Panc1 (cell line): Measurements from ENCODE around the gene CLECL1. TPM values are rescaled to one million over a fixed set of nuclear protein-coding genes. Genes with fewer than 3 reads are reported as not detected.

Experiments
- ATAC-seq: fragments of 200-7000 bp; cut with Tn5 transposase; 2 replicates; pipeline ENCODE4 v1.9.1; 2020; ENCODE audit warnings: mild to moderate bottlenecking, moderate library complexity
- BruUV-seq: library from RNA; stranded (reverse); fragments of 400-500 nt; replicated peaks from 2 replicates; lab custom pipeline; 2021; lab: Mats Ljungman, UMichigan
- CTCF ChIA-PET: fragments of 300-600 bp; sonication (Branson Sonifier 250); formaldehyde crosslinking; loops from one replicate; lab custom pipeline; 2022; ENCODE audit warnings: antibody characterized with exemption; lab: Charles Lee
- POLR2A ChIA-PET: fragments of 300-600 bp; sonication (Branson Sonifier 250); formaldehyde crosslinking; loops from one replicate; lab custom pipeline; 2022; ENCODE audit warnings: antibody characterized with exemption; lab: Charles Lee
- DNase-seq: peaks from one replicate; pipeline ENCODE4 v3.0.0-alpha.2; 2010; ENCODE audit warnings: low read depth, low spot score
- H3K27ac ChIP-seq: 2 replicates; pipeline ENCODE4 v1.5.1; 2011; ENCODE audit warnings: mild to moderate bottlenecking, low read length, inconsistent platforms
- H3K27me3 ChIP-seq: fragments of 200-500 bp; sonication (Bioruptor generic); 2 replicates; pipeline ENCODE4 v1.6.0; 2014; ENCODE audit warnings: low read length, inconsistent platforms; ENCODE audit not compliant: control insufficient read depth, insufficient read depth
- H3K36me3 ChIP-seq: fragments of 200-500 bp; sonication (Bioruptor generic); 2 replicates; pipeline ENCODE4 v1.5.1; 2014; ENCODE audit warnings: inconsistent platforms, mild to moderate bottlenecking, low read length, moderate library complexity; ENCODE audit not compliant: control insufficient read depth, insufficient read depth
- H3K4me1 ChIP-seq: 2 replicates; pipeline ENCODE4 v1.5.1; 2011; ENCODE audit warnings: inconsistent platforms, mild to moderate bottlenecking, low read length, moderate library complexity; ENCODE audit not compliant: control insufficient read depth, insufficient read depth
- H3K4me3 ChIP-seq, 2 experiments: 2 replicates each; pipeline ENCODE4 v1.5.1; 2011 to 2012; ENCODE audit warnings: low read depth in 2 of 2, low read length in 2 of 2, mild to moderate bottlenecking in 2 of 2, inconsistent platforms in 1 of 2, moderate library complexity in 1 of 2
- H3K9me3 ChIP-seq: fragments of 200-500 bp; sonication (Bioruptor generic); 2 replicates; pipeline ENCODE4 v1.5.1; 2014; ENCODE audit warnings: low read depth, mild to moderate bottlenecking, inconsistent platforms, low read length, moderate library complexity; ENCODE audit not compliant: control insufficient read depth, insufficient read depth
- POLR2AphosphoS5 ChIP-seq: IDR thresholded peaks from 2 replicates; pipeline ENCODE4 v1.6.1; 2012; ENCODE audit warnings: mild to moderate bottlenecking, low read depth, low read length, moderate library complexity
- SIN3A ChIP-seq: IDR thresholded peaks from 2 replicates; pipeline ENCODE4 v1.6.1; 2012; ENCODE audit warnings: low read depth, mild to moderate bottlenecking, low read length, moderate library complexity, borderline replicate concordance; ENCODE audit not compliant: insufficient read depth
- TCF7L2 ChIP-seq: IDR thresholded peaks from 2 replicates; pipeline ENCODE4 v1.6.1; 2011; ENCODE audit warnings: mild to moderate bottlenecking, low read depth, low read length, inconsistent platforms
- in situ Hi-C: cut with HindIII; loops from 2 replicates; pipeline ENCODE4 v1.10.0; 2016; ENCODE audit warnings: low sequenced_read_pairs, low pct_unique_long_range_greater_than_20kb
- intact Hi-C: fragments of 100-400 bp; cut with micrococcal nuclease; formaldehyde crosslinking; loops from one replicate; pipeline ENCODE4 v1.10.0; 2022; ENCODE audit not compliant: unreplicated experiment
- total RNA-seq: library from RNA; stranded (reverse); gene quantifications from one replicate; pipeline ENCODE4 v1.2.1, GENCODE V29; 2021; ENCODE audit not compliant: unreplicated experiment
- TF ChIP-seq, protein P1 (sequence below), 2 experiments: IDR thresholded peaks; 2 replicates each; pipeline ENCODE4 v1.6.1; 2011 to 2012; ENCODE audit warnings: low read depth in 2 of 2, control low read depth in 1 of 2, low read length in 1 of 2, mild to moderate bottlenecking in 1 of 2, moderate library complexity in 1 of 2; ENCODE audit not compliant: insufficient read depth in 1 of 2
- TF ChIP-seq, protein P2 (sequence below): fragments of 450-650 bp; IDR thresholded peaks from 2 replicates; pipeline ENCODE4 v1.5.1; 2017; ENCODE audit warnings: mild to moderate bottlenecking

CLECL1 gene
- total RNA-seq, 1 experiment from 2014 or later, result not detected

DNA sequence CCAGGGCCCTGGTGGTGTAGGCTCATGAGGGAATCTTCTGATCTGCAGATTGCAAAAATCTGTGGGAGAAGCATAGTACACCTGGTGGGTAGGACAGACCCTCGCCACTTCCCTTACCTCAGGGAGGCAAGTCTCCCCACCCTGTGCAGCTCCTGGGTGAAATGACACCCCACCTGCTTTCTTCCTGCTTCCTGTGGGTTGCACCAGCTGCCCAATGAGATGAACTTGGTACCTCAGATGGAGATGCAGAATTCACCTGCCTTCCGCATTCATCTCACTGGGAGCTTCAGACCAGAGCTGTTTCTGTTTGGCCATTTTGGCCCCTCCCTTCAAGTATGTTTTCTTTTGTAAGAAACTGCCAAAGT lies 58.7 kb downstream of the CLECL1 start:
- POLR2A ChIA-PET, result no interaction called here
- no peaks in the 10 kb centered on the region for H3K9me3 ChIP-seq
- BruUV-seq, result no TSS peak
- H3K36me3 ChIP-seq, result no peaks in the 10 kb centered on the region
- intact Hi-C loops (no loop called here), in situ Hi-C loops (no loop called here)
- H3K27ac ChIP-seq, result no peak overlapping the region
- no peaks in the 10 kb centered on the region for H3K27me3 ChIP-seq
- no peaks in the 10 kb centered on the region; the same call in 1 of the 2 replicates for H3K4me1 ChIP-seq
- no peak overlapping the region for H3K4me3 ChIP-seq
- CTCF ChIA-PET, result no interaction called here
- TF ChIP-seq POLR2AphosphoS5 (no peak), SIN3A (no peak), TCF7L2 (no peak)
- TF ChIP-seq, protein P1, sequence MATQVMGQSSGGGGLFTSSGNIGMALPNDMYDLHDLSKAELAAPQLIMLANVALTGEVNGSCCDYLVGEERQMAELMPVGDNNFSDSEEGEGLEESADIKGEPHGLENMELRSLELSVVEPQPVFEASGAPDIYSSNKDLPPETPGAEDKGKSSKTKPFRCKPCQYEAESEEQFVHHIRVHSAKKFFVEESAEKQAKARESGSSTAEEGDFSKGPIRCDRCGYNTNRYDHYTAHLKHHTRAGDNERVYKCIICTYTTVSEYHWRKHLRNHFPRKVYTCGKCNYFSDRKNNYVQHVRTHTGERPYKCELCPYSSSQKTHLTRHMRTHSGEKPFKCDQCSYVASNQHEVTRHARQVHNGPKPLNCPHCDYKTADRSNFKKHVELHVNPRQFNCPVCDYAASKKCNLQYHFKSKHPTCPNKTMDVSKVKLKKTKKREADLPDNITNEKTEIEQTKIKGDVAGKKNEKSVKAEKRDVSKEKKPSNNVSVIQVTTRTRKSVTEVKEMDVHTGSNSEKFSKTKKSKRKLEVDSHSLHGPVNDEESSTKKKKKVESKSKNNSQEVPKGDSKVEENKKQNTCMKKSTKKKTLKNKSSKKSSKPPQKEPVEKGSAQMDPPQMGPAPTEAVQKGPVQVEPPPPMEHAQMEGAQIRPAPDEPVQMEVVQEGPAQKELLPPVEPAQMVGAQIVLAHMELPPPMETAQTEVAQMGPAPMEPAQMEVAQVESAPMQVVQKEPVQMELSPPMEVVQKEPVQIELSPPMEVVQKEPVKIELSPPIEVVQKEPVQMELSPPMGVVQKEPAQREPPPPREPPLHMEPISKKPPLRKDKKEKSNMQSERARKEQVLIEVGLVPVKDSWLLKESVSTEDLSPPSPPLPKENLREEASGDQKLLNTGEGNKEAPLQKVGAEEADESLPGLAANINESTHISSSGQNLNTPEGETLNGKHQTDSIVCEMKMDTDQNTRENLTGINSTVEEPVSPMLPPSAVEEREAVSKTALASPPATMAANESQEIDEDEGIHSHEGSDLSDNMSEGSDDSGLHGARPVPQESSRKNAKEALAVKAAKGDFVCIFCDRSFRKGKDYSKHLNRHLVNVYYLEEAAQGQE (IDR thresholded peaks at IDR 0.05; ENCODE audit: insufficient read depth in 1 of 2, low read depth in 2 of 2, low read length in 1 of 2), result no peak
- TF ChIP-seq, protein P2, sequence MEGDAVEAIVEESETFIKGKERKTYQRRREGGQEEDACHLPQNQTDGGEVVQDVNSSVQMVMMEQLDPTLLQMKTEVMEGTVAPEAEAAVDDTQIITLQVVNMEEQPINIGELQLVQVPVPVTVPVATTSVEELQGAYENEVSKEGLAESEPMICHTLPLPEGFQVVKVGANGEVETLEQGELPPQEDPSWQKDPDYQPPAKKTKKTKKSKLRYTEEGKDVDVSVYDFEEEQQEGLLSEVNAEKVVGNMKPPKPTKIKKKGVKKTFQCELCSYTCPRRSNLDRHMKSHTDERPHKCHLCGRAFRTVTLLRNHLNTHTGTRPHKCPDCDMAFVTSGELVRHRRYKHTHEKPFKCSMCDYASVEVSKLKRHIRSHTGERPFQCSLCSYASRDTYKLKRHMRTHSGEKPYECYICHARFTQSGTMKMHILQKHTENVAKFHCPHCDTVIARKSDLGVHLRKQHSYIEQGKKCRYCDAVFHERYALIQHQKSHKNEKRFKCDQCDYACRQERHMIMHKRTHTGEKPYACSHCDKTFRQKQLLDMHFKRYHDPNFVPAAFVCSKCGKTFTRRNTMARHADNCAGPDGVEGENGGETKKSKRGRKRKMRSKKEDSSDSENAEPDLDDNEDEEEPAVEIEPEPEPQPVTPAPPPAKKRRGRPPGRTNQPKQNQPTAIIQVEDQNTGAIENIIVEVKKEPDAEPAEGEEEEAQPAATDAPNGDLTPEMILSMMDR, result no peak
- DNase-seq, result no peak
- no peak for ATAC-seq

DNA sequence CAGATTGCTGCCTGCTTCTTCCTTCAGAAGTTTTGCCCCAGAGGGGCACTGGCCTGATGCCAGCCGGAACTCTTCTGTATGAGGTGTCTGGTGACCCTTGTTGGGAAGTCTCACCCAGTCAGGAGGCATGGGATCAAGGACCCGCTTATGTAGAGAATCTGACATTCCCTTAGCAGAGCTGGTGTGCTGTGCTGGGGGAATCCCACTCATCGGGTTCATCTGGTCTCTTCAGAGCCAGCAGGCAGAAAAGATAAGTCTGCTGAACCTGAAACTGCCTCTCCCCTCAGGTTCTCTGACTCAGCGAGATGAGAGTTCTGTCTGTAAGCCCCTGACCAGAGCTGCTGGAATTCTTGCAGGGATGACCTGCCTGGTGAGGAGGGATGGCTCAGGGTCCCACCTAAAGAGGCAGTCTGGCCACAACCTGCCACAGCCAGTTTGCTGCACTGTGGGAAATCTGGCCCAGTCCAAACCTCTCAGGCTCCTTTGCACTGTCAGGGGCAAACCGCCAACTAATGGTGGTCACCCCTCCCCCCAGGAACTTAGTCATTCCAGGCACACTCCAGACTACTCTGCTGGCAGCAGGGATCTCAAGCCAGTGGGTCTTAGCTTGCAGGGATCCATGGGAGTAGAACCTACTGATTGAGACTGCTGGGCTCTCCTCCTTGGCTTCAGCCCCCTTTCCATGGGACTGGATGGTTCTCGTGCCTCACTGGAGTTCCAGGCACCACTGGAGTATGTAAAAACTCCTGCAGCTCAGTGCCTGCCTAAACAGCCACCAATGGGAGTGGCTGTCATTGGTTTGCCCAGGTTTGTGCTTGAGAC lies 59.3 kb downstream of the CLECL1 start:
- ATAC-seq (peak; percentile 91), DNase-seq (no peak)
- intact Hi-C loops (no loop called here), in situ Hi-C loops (no loop called here)
- no peaks in the 10 kb centered on the region; the same call in 1 of the 2 replicates for H3K4me1 ChIP-seq
- H3K9me3 ChIP-seq, result no peaks in the 10 kb centered on the region
- ChIA-PET CTCF (no interaction called here), POLR2A (no interaction called here)
- BruUV-seq, result no TSS peak
- no peak overlapping the region for H3K27ac ChIP-seq
- TF ChIP-seq, protein P2, result no peak
- TF ChIP-seq SIN3A (no peak), TCF7L2 (no peak), POLR2AphosphoS5 (no peak)
- TF ChIP-seq, protein P1 (IDR thresholded peaks at IDR 0.05; ENCODE audit: insufficient read depth in 1 of 2, low read depth in 2 of 2, low read length in 1 of 2), result no peak
- H3K4me3 ChIP-seq, result no peak overlapping the region
- no peaks in the 10 kb centered on the region for H3K27me3 ChIP-seq
- no peaks in the 10 kb centered on the region for H3K36me3 ChIP-seq
